ENCODE data around the gene FASTK.
"Not testable (repeated sequence)": the region's sequence is repeated elsewhere in the genome, so short reads cannot be mapped to it uniquely, and the experiment has no call there.

DNA sequence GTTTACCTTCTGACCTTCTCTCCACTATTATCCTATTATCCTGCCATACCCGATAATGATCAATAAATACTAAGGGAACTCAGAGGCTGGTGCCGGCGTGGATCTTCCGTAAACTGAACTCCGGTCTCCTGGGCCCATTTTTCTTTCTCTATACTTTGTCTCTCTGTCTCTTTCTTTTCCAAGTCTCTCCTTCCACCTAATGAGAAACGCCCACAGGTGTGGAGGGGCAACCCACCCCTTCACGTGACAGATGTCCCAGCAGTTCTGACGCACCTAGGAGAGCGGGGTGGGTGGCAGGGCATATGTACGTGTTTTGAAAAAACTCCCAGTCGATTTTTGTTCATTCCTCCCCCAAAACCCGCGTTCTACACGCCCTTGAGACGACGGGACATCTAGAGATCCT lies 52.9 kb downstream of the FASTK start:
- not testable (repeated sequence) for TF ChIP-seq RARB (CRISPR knock-in tag; IDR thresholded peaks at IDR 0.05); ISL1 (CRISPR knock-in tag; IDR thresholded peaks at IDR 0.05); TOX (CRISPR knock-in tag; IDR thresholded peaks at IDR 0.05; ENCODE audit: borderline replicate concordance); CSDC2 (CRISPR knock-in tag; IDR thresholded peaks at IDR 0.05); CSRNP3 (CRISPR knock-in tag; IDR thresholded peaks at IDR 0.05); PPARA (CRISPR knock-in tag; IDR thresholded peaks at IDR 0.05; ENCODE audit: borderline replicate concordance); SNAI2 (CRISPR knock-in tag; IDR thresholded peaks at IDR 0.05); ZFP3 (CRISPR knock-in tag; IDR thresholded peaks at IDR 0.05)
- TF ChIP-seq, protein P1, sequence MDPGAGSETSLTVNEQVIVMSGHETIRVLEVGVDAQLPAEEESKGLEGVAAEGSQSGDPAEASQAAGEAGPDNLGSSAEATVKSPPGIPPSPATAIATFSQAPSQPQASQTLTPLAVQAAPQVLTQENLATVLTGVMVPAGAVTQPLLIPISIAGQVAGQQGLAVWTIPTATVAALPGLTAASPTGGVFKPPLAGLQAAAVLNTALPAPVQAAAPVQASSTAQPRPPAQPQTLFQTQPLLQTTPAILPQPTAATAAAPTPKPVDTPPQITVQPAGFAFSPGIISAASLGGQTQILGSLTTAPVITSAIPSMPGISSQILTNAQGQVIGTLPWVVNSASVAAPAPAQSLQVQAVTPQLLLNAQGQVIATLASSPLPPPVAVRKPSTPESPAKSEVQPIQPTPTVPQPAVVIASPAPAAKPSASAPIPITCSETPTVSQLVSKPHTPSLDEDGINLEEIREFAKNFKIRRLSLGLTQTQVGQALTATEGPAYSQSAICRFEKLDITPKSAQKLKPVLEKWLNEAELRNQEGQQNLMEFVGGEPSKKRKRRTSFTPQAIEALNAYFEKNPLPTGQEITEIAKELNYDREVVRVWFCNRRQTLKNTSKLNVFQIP (CRISPR knock-in tag; IDR thresholded peaks at IDR 0.05; ENCODE audit: borderline replicate concordance, low read depth): not testable (repeated sequence)
- TF ChIP-seq, protein P2, sequence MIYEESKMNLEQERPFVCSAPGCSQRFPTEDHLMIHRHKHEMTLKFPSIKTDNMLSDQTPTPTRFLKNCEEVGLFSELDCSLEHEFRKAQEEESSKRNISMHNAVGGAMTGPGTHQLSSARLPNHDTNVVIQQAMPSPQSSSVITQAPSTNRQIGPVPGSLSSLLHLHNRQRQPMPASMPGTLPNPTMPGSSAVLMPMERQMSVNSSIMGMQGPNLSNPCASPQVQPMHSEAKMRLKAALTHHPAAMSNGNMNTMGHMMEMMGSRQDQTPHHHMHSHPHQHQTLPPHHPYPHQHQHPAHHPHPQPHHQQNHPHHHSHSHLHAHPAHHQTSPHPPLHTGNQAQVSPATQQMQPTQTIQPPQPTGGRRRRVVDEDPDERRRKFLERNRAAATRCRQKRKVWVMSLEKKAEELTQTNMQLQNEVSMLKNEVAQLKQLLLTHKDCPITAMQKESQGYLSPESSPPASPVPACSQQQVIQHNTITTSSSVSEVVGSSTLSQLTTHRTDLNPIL (CRISPR knock-in tag; IDR thresholded peaks at IDR 0.05; ENCODE audit: low read depth): not testable (repeated sequence)

All from SK-N-SH treated with all-trans-retinoic acid at 6 μM for 48 hours (cell line).